SK-N-SH (cell line): Measurements from ENCODE around the gene IQCE. TPM values are rescaled to one million over a fixed set of nuclear protein-coding genes. Genes with fewer than 3 reads are reported as not detected.

Experiments
- CTCF ChIA-PET: fragments of 300-600, 350-600 bp; formaldehyde crosslinking; extraction: SDS; loops from one replicate; lab custom pipeline; 2021; lab: Yijun Ruan, JAX
- POLR2A ChIA-PET: fragments of 350-600 bp; sonication (Branson Sonifier 250); formaldehyde crosslinking; extraction: SDS; loops from one replicate; lab custom pipeline; 2020; ENCODE audit warnings: antibody characterized with exemption, inconsistent platforms; lab: Yijun Ruan, JAX
- DNase-seq: peaks from one replicate; pipeline ENCODE4 v3.0.0; 2012
- H2AFZ ChIP-seq: fragments of 200-600 bp; sonication (generic); 2 replicates; pipeline ENCODE4 v1.8.1; 2016; ENCODE audit warnings: antibody characterized with exemption, mild to moderate bottlenecking, low read depth
- H3F3A ChIP-seq: fragments of 200-600 bp; sonication (generic); replicated peaks from 2 replicates; pipeline ENCODE3; 2016; ENCODE audit warnings: antibody characterized with exemption, mild to moderate bottlenecking; ENCODE audit not compliant: insufficient read depth
- H3K27ac ChIP-seq, 2 experiments: fragments of 200-500 bp in 1 of 2; fragments of 200-600 bp in 1 of 2; sonication (Bioruptor generic) in 1 of 2; sonication (generic), shearing (Covaris generic) in 1 of 2; 2 replicates each; pipeline versions ENCODE4 v1.5.1 to v1.6.1; 2014 to 2016; ENCODE audit warnings: low read depth in 2 of 2, inconsistent platforms in 1 of 2, low read length in 1 of 2, mild to moderate bottlenecking in 1 of 2, mixed read lengths in 1 of 2
- H3K27me3 ChIP-seq: fragments of 200-600 bp; sonication (generic), shearing (Covaris generic); 2 replicates; pipeline ENCODE4 v1.6.1; 2016; ENCODE audit warnings: mixed run types; ENCODE audit not compliant: insufficient read depth
- H3K36me3 ChIP-seq, 2 experiments: fragments of 200-500 bp in 1 of 2; fragments of 200-600 bp in 1 of 2; sonication (Bioruptor generic) in 1 of 2; sonication (generic) in 1 of 2; replicated peaks in 1 of 2; 2 replicates each; pipeline versions ENCODE3 to v1.5.1; 2014 to 2016; ENCODE audit warnings: low read length in 1 of 2, mild to moderate bottlenecking in 1 of 2; ENCODE audit not compliant: insufficient read depth in 2 of 2, control insufficient read depth in 1 of 2
- H3K4me1 ChIP-seq, 2 experiments: fragments of 200-500 bp in 1 of 2; fragments of 200-600 bp in 1 of 2; sonication (Bioruptor generic) in 1 of 2; sonication (generic), shearing (Covaris generic) in 1 of 2; 2 replicates each; pipeline versions ENCODE4 v1.5.1 to v1.6.1; 2014 to 2016; ENCODE audit warnings: low read depth in 1 of 2, low read length in 1 of 2, mixed run types in 1 of 2; ENCODE audit not compliant: insufficient read depth in 2 of 2, control insufficient read depth in 1 of 2
- H3K4me2 ChIP-seq: fragments of 200-600 bp; sonication (generic), shearing (Covaris generic); 2 replicates; pipeline ENCODE4 v1.6.1; 2017; ENCODE audit warnings: mixed run types
- H3K4me3 ChIP-seq, 2 experiments: fragments of 200-500 bp in 1 of 2; fragments of 200-600 bp in 1 of 2; sonication (Bioruptor generic) in 1 of 2; sonication (generic), shearing (Covaris generic) in 1 of 2; 2 replicates each; pipeline versions ENCODE4 v1.5.1 to v1.8.1; 2014 to 2016; ENCODE audit warnings: low read depth in 2 of 2, inconsistent platforms in 1 of 2, low read length in 1 of 2, mild to moderate bottlenecking in 1 of 2, mixed read lengths in 1 of 2, moderate library complexity in 1 of 2
- H3K79me2 ChIP-seq: fragments of 200-600 bp; sonication (generic); 2 replicates; pipeline ENCODE4 v1.8.1; 2017; ENCODE audit warnings: mild to moderate bottlenecking; ENCODE audit not compliant: insufficient read depth
- H3K9ac ChIP-seq: fragments of 200-600 bp; sonication (generic); 2 replicates; pipeline ENCODE4 v1.6.1; 2017; ENCODE audit warnings: mixed run types
- H3K9me2 ChIP-seq: fragments of 200-600 bp; sonication (generic); 2 replicates; pipeline ENCODE4 v1.6.1; 2017; ENCODE audit warnings: mixed run types
- H3K9me3 ChIP-seq: fragments of 200-600 bp; sonication (generic); 2 replicates; pipeline ENCODE4 v1.6.1; 2017; ENCODE audit warnings: mixed run types, mild to moderate bottlenecking, moderate library complexity
- H4K20me1 ChIP-seq: fragments of 200-600 bp; sonication (generic); 2 replicates; pipeline ENCODE4 v1.6.1; 2017; ENCODE audit warnings: mild to moderate bottlenecking, mixed run types; ENCODE audit not compliant: insufficient read depth
- CHD2 ChIP-seq: fragments of 150-350 bp; IDR thresholded peaks from 2 replicates; pipeline ENCODE4 v1.6.1; 2018; ENCODE audit warnings: low read length; ENCODE audit not compliant: partially characterized antibody
- CTCF ChIP-seq: fragments of 200-600 bp; sonication (generic); IDR thresholded peaks from 2 replicates; pipeline ENCODE4 v1.6.1; 2017; ENCODE audit warnings: antibody characterized with exemption, mild to moderate bottlenecking, moderate library complexity
- ELF1 ChIP-seq: IDR thresholded peaks from 2 replicates; pipeline ENCODE4 v1.4.0; 2012
- EP300 ChIP-seq, 2 experiments: IDR thresholded peaks; 2 replicates each; pipeline versions ENCODE4 v1.4.0 to v1.6.1; 2012; ENCODE audit warnings: borderline replicate concordance in 1 of 2, low read depth in 1 of 2, low read length in 1 of 2
- EZH2phosphoT487 ChIP-seq: fragments of 200-600 bp; sonication (generic); IDR thresholded peaks from 2 replicates; pipeline ENCODE4 v1.6.1; 2017; ENCODE audit warnings: low read depth, mixed run types, mild to moderate bottlenecking, antibody characterized with exemption, moderate library complexity, borderline replicate concordance
- FOSL2 ChIP-seq: IDR thresholded peaks from 2 replicates; pipeline ENCODE4 v1.4.0; 2012; ENCODE audit warnings: low read depth, mild to moderate bottlenecking, moderate library complexity, borderline replicate concordance
- FOXJ3 ChIP-seq: sonication (generic); formaldehyde crosslinking; IDR thresholded peaks from 2 replicates; pipeline ENCODE4 v1.5.1; 2020; ENCODE audit warnings: mild to moderate bottlenecking, missing genetic modification reagents
- FOXM1 ChIP-seq: IDR thresholded peaks from 2 replicates; pipeline ENCODE4 v1.4.0; 2012; ENCODE audit warnings: low read depth, mild to moderate bottlenecking
- GABPA ChIP-seq: IDR thresholded peaks from 2 replicates; pipeline ENCODE4 v1.4.0; 2012; ENCODE audit warnings: low read depth, mild to moderate bottlenecking
- GATA2 ChIP-seq: sonication (generic); formaldehyde crosslinking; IDR thresholded peaks from 2 replicates; pipeline ENCODE4 v1.5.0; 2020; ENCODE audit warnings: mild to moderate bottlenecking, missing genetic modification reagents
- MAX ChIP-seq: IDR thresholded peaks from 2 replicates; pipeline ENCODE4 v1.4.0; 2012; ENCODE audit warnings: low read depth
- MXI1 ChIP-seq: IDR thresholded peaks from 2 replicates; pipeline ENCODE4 v1.6.1; 2012; ENCODE audit warnings: mild to moderate bottlenecking, low read depth, low read length, improper control_type of control experiment
- RCOR1 ChIP-seq: fragments of 150-350 bp; IDR thresholded peaks from 2 replicates; pipeline ENCODE4 v1.6.1; 2017; ENCODE audit warnings: antibody characterized with exemption, low read length
- RFX5 ChIP-seq: IDR thresholded peaks from 2 replicates; pipeline ENCODE4 v1.6.1; 2012; ENCODE audit warnings: mild to moderate bottlenecking, improper control_type of control experiment, low read length
- TAF1 ChIP-seq: IDR thresholded peaks from 2 replicates; pipeline ENCODE4 v1.6.1; 2012; ENCODE audit warnings: low read depth, mild to moderate bottlenecking, low read length, moderate library complexity, borderline replicate concordance
- WGBS: methylation state at CpG from one replicate; pipeline ENCODE4 v1.1.6; 2017; ENCODE audit warnings: low lambda C conversion rate; 5-methylcytosine and 5-hydroxymethylcytosine counted together
- polyA plus RNA-seq, 3 experiments: library from polyadenylated mRNA; depleted of rRNA; stranded (reverse); fragments of >200 nt; gene quantifications; 2 replicates each; pipeline ENCODE4 v1.2.3, GENCODE V29; 2012
- TF ChIP-seq, protein P1 (sequence below): IDR thresholded peaks from 2 replicates; pipeline ENCODE4 v1.4.0; 2012; ENCODE audit warnings: low read depth, borderline replicate concordance
- TF ChIP-seq, protein P2 (sequence below): fragments of 150-350 bp; IDR thresholded peaks from 2 replicates; pipeline ENCODE4 v1.6.1; 2017; ENCODE audit warnings: antibody characterized with exemption, low read length, low read depth, borderline replicate concordance

Gene IQCE
- polyA plus RNA-seq, 1 of the 3 experiments (the other 2 are of a cell fraction), result 14.4 TPM

DNA sequence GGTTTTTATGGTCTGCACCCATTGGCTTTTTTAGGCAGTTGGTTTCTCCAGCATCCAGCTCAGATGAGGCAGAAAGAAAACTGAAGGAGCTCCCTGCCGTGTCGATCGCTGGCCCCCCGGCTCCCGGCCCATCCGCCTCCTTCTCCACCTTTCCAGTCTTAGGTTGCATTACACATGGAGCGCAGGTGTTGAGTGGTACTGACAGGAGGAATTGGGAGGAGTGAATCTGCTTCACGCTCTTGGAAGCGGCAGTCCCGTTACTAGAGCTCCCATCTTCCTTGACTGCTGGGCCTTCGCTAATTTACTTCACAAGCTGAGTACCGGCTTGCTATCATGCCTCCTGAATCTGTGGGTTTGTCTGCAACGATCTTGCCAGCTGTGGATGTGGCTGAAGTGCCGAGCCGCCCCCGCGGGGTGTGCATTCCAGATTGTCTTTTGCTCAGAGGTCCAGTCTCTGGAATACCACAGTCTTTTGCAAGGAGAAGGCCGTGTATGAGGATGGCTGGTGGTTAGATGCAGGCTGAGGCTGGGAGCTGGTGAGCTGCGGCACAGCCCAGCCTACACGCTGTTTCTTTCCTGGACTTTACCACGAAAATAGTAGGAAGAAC lies 17.1 kb downstream of the IQCE start:
- Histone ChIP-seq H3K27me3 (no peaks in the 10 kb centered on the region), H3K9me2 (no peaks in the 10 kb centered on the region), H3K9me3 (no peaks in the 10 kb centered on the region), H3F3A (no peaks in the 10 kb centered on the region), H3K79me2 (0 out of 2 replicates have a peak, but pooled peaks cover under 1% of the 10 kb centered on the region), H3K4me3 (no peak overlapping the region), H3K4me2 (no peak overlapping the region), H3K27ac (no peak overlapping the region), H4K20me1 (no peaks in the 10 kb centered on the region), H3K4me1 (no peaks in the 10 kb centered on the region), H3K9ac (no peak overlapping the region), H3K36me3 (peaks cover 4 to 27% of the 10 kb centered on the region in 2 experiments), H2AFZ (no peak overlapping the region)
- no peak for DNase-seq
- TF ChIP-seq, protein P1, sequence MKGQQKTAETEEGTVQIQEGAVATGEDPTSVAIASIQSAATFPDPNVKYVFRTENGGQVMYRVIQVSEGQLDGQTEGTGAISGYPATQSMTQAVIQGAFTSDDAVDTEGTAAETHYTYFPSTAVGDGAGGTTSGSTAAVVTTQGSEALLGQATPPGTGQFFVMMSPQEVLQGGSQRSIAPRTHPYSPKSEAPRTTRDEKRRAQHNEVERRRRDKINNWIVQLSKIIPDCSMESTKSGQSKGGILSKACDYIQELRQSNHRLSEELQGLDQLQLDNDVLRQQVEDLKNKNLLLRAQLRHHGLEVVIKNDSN, result no peak
- TF ChIP-seq, protein P2, sequence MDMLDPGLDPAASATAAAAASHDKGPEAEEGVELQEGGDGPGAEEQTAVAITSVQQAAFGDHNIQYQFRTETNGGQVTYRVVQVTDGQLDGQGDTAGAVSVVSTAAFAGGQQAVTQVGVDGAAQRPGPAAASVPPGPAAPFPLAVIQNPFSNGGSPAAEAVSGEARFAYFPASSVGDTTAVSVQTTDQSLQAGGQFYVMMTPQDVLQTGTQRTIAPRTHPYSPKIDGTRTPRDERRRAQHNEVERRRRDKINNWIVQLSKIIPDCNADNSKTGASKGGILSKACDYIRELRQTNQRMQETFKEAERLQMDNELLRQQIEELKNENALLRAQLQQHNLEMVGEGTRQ, result no peak
- TF ChIP-seq EP300 (IDR thresholded peaks at IDR 0.05; ENCODE audit: borderline replicate concordance in 1 of 2, low read depth in 1 of 2, low read length in 1 of 2), result no peak
- no peak for TF ChIP-seq GATA2 (CRISPR knock-in tag)
- TF ChIP-seq TAF1, result no peak
- no peak for TF ChIP-seq GABPA
- no peak for TF ChIP-seq FOSL2
- TF ChIP-seq ELF1, result no peak
- no peak for TF ChIP-seq RCOR1
- no peak for TF ChIP-seq FOXJ3
- TF ChIP-seq CHD2, result no peak
- no peak for TF ChIP-seq MXI1
- no peak for TF ChIP-seq FOXM1
- no peak for TF ChIP-seq MAX
- TF ChIP-seq RFX5, result no peak
- no peak for TF ChIP-seq CTCF
- TF ChIP-seq EZH2phosphoT487, result no peak
- WGBS, result 93% methylated on average over 21 of the region's 21 CpGs
- POLR2A ChIA-PET, result no interaction called here
- CTCF ChIA-PET, result interaction anchor here (1.5 to 2.7 kb wide), 2 partner anchors 9 to 13 kb away, joined by 4 to 10 read pairs; no protein-coding TSS in a partner anchor
